Measurements from ENCODE around the gene ZNF783. TPM values are rescaled to one million over a fixed set of nuclear protein-coding genes. Genes with fewer than 3 reads are reported as not detected.

ZNF783 gene
- total and polyA plus RNA-seq, 9 of the 15 experiments (the other 6 are each of a cell fraction or from before 2014, with no cell fraction given) = 0.66 to 11.2 (median 5.4) TPM

DNA sequence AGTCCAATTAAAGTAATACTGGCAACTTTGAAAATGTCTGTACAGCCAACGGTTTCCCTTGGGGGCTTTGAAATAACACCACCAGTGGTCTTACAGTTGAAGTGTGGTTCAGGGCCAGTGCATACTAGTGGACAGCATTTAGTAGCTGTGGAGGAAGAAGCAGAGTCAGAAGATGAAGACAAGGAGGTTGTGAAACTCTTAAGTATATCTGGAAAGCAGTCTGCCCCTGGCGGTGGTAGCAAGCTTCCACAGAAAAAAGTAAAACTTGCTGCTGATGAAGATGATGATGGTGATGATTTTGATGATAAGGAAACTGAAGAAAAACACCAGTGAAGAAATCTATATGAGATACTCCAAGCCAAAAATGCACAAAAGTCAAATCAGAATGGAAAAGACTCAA lies 72.2 kb downstream of the ZNF783 start:
- CTCF ChIA-PET (ENCODE audit: low intra/inter-chr PET ratio) = no interaction called here
- BruUV-seq (replicated peaks) = no TSS peak
- whole genome bisulfite sequencing (ENCODE audit: insufficient coverage, low coverage, missing lambda C conversion rate) = 7% methylated on average over 2 of the region's 2 CpGs

More for the DNA sequence above, 72.2 kb downstream of the ZNF783 start:
- intact Hi-C loops (cut with micrococcal nuclease) = no loop called here
- no peaks in the 10 kb centered on the region for H3K4me1 ChIP-seq (replicated peaks in 1 of 2; ENCODE audit: control insufficient read depth in 2 of 2, insufficient read depth in 2 of 2, low read length in 2 of 2)
- DNase-seq (ENCODE audit: extremely low read depth in 1 of 4, low spot score in 3 of 4) (no peak), FAIRE-seq (no peak), ATAC-seq (no peak)
- H3K4me2 ChIP-seq (ENCODE audit: insufficient read depth, low read length) = no peak overlapping the region
- no peaks in the 10 kb centered on the region for H3K9me3 ChIP-seq (replicated peaks; ENCODE audit: control insufficient read depth, insufficient read depth, low read depth, low read length)
- H4K20me1 ChIP-seq (replicated peaks; ENCODE audit: control insufficient read depth, insufficient read depth, low read length) = no peaks in the 10 kb centered on the region
- TF ChIP-seq CEBPG (CRISPR knock-in tag; IDR thresholded peaks at IDR 0.05) (no peak), CEBPG (tag; conservative IDR thresholded peaks at IDR 0.05 in 1 of 2, IDR thresholded peaks at IDR 0.05 in 1 of 2) (0 out of 4 replicates have a peak, but pooled peaks of 1 of the 2 experiments have one; percentile 20), GTF2A2 (tag; IDR thresholded peaks at IDR 0.05) (no peak), ZNF445 (CRISPR knock-in tag; IDR thresholded peaks at IDR 0.05; ENCODE audit: low read depth) (no peak), CEBPB (tag; IDR thresholded peaks at IDR 0.05) (peak; percentile 52)
- TF ChIP-seq, protein P1, sequence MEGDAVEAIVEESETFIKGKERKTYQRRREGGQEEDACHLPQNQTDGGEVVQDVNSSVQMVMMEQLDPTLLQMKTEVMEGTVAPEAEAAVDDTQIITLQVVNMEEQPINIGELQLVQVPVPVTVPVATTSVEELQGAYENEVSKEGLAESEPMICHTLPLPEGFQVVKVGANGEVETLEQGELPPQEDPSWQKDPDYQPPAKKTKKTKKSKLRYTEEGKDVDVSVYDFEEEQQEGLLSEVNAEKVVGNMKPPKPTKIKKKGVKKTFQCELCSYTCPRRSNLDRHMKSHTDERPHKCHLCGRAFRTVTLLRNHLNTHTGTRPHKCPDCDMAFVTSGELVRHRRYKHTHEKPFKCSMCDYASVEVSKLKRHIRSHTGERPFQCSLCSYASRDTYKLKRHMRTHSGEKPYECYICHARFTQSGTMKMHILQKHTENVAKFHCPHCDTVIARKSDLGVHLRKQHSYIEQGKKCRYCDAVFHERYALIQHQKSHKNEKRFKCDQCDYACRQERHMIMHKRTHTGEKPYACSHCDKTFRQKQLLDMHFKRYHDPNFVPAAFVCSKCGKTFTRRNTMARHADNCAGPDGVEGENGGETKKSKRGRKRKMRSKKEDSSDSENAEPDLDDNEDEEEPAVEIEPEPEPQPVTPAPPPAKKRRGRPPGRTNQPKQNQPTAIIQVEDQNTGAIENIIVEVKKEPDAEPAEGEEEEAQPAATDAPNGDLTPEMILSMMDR (IDR thresholded peaks at IDR 0.05 in 2 of 3, conservative IDR thresholded peaks at IDR 0.05 in 1 of 3; ENCODE audit: insufficient read depth in 2 of 3, low read depth in 1 of 3, low read length in 3 of 3) = peak in 1 of 3 experiments; percentile 20; a peak in 1 of 6 replicates
- no peak overlapping the region for H3K4me3 ChIP-seq
- in situ Hi-C loops (cut with MboI) = no loop called here
- no peaks in the 10 kb centered on the region; a peak in 1 of 5 replicates for H3K27me3 ChIP-seq (ENCODE audit: control insufficient read depth in 2 of 2, insufficient read depth in 2 of 2, low read length in 2 of 2)
- H3K36me3 ChIP-seq (ENCODE audit: control insufficient read depth, insufficient read depth, low read length) = no peaks in the 10 kb centered on the region
- H3K79me2 ChIP-seq (ENCODE audit: control insufficient read depth, insufficient read depth, low read length) = no peaks in the 10 kb centered on the region
- no peaks in the 10 kb centered on the region for H3K9me1 ChIP-seq (ENCODE audit: control insufficient read depth, insufficient read depth, low read length)
- H3K9ac ChIP-seq (ENCODE audit: insufficient read depth in 1 of 2, low read depth in 2 of 2, low read length in 2 of 2) = no peak overlapping the region
- POLR2A ChIA-PET = interaction anchor here (1.2 kb wide), 1 partner anchor 24 kb away, joined by 3 read pairs; no protein-coding TSS in a partner anchor
- no peak overlapping the region for H2AFZ ChIP-seq (ENCODE audit: low read depth, low read length)
- no peak overlapping the region for H3K27ac ChIP-seq (ENCODE audit: extremely low read depth, low read depth, low read length)

Small RNA genes within 50 kb of the gene (small RNA-seq; reads per million reads assigned to genes)
- gene AC004941.2 = 0.18 reads per million

Other genes starting within 250 kb of the ZNF783 start
Only the 7 nearest of the 8 such genes appear.
- 158 and 178 TPM in 2 replicates for gene PDIA4, start 233.7 kb upstream of the ZNF783 start, total RNA-seq (2014; rRNA removed)
- 82.7 and 91.5 TPM in 2 replicates for gene PDIA4, start 233.7 kb upstream of the ZNF783 start, total RNA-seq (2014; rRNA removed; fragmentation: Illumina TruSeq; extraction: Trizol)
- gene PDIA4, start 233.7 kb upstream of the ZNF783 start, total RNA-seq (2015; rRNA removed; fragmentation: Illumina TruSeq; extraction: Trizol) = 136 TPM in 2 replicates
- gene PDIA4, start 233.7 kb upstream of the ZNF783 start, total RNA-seq (2021) = 159 and 161 TPM in 2 replicates
- 146 and 186 TPM in 2 replicates for gene PDIA4, start 233.7 kb upstream of the ZNF783 start, polyA plus RNA-seq (2011; rRNA removed)
- 143 and 175 TPM in 2 replicates for gene PDIA4, start 233.7 kb upstream of the ZNF783 start, polyA plus RNA-seq (2014; fragmentation: Illumina TruSeq; extraction: Trizol)
- 10 to 100 TPM in 1 of 2 experiments, 1 to 10 TPM in 1; 9.1 to 14.5 TPM for gene PDIA4, start 233.7 kb upstream of the ZNF783 start, polyA plus RNA-seq (2014; fragmentation: Nextera tagmentation; extraction: Ambion mirVana)
- 155 and 171 TPM in 2 replicates for gene PDIA4, start 233.7 kb upstream of the ZNF783 start, polyA plus RNA-seq (2014; rRNA removed)
- gene ZNF786, start 171.5 kb upstream of the ZNF783 start, total RNA-seq (2014; rRNA removed) = 5.4 and 5.6 TPM in 2 replicates
- gene ZNF786, start 171.5 kb upstream of the ZNF783 start, total RNA-seq (2014; rRNA removed; fragmentation: Illumina TruSeq; extraction: Trizol) = 1.8 and 2.2 TPM in 2 replicates
- gene ZNF786, start 171.5 kb upstream of the ZNF783 start, total RNA-seq (2015; rRNA removed; fragmentation: Illumina TruSeq; extraction: Trizol) = 3.6 and 3.9 TPM in 2 replicates
- gene ZNF786, start 171.5 kb upstream of the ZNF783 start, total RNA-seq (2021) = 4.0 and 4.6 TPM in 2 replicates
- gene ZNF786, start 171.5 kb upstream of the ZNF783 start, polyA plus RNA-seq (2011; rRNA removed) = 2.6 and 3.0 TPM in 2 replicates
- gene ZNF786, start 171.5 kb upstream of the ZNF783 start, polyA plus RNA-seq (2014; fragmentation: Illumina TruSeq; extraction: Trizol) = 2.3 and 2.9 TPM in 2 replicates
- gene ZNF786, start 171.5 kb upstream of the ZNF783 start, polyA plus RNA-seq (2014; fragmentation: Nextera tagmentation; extraction: Ambion mirVana) = under 1 TPM; 0.31 to 0.49 TPM
- gene ZNF786, start 171.5 kb upstream of the ZNF783 start, polyA plus RNA-seq (2014; rRNA removed) = 3.1 and 3.2 TPM in 2 replicates
- 0.37 and 0.59 TPM in 2 replicates for gene ZNF425, start 135.9 kb upstream of the ZNF783 start, total RNA-seq (2014; rRNA removed)
- gene ZNF425, start 135.9 kb upstream of the ZNF783 start, total RNA-seq (2014; rRNA removed; fragmentation: Illumina TruSeq; extraction: Trizol) = 0.36 and 0.48 TPM in 2 replicates
- 0.80 and 0.87 TPM in 2 replicates for gene ZNF425, start 135.9 kb upstream of the ZNF783 start, total RNA-seq (2015; rRNA removed; fragmentation: Illumina TruSeq; extraction: Trizol)
- gene ZNF425, start 135.9 kb upstream of the ZNF783 start, total RNA-seq (2021) = 0.49 and 0.66 TPM in 2 replicates
- 0.54 and 0.79 TPM in 2 replicates for gene ZNF425, start 135.9 kb upstream of the ZNF783 start, polyA plus RNA-seq (2011; rRNA removed)
- 0.36 and 0.83 TPM in 2 replicates for gene ZNF425, start 135.9 kb upstream of the ZNF783 start, polyA plus RNA-seq (2014; fragmentation: Illumina TruSeq; extraction: Trizol)
- under 1 TPM; 0.03 to 0.31 TPM for gene ZNF425, start 135.9 kb upstream of the ZNF783 start, polyA plus RNA-seq (2014; fragmentation: Nextera tagmentation; extraction: Ambion mirVana)
- gene ZNF425, start 135.9 kb upstream of the ZNF783 start, polyA plus RNA-seq (2014; rRNA removed) = 0.65 and 0.89 TPM in 2 replicates
- 10.4 and 15.0 TPM in 2 replicates for gene ZNF398, start 114.7 kb upstream of the ZNF783 start, total RNA-seq (2014; rRNA removed)
- 10.8 and 12.3 TPM in 2 replicates for gene ZNF398, start 114.7 kb upstream of the ZNF783 start, total RNA-seq (2014; rRNA removed; fragmentation: Illumina TruSeq; extraction: Trizol)
- gene ZNF398, start 114.7 kb upstream of the ZNF783 start, total RNA-seq (2015; rRNA removed; fragmentation: Illumina TruSeq; extraction: Trizol) = 14.3 and 14.7 TPM in 2 replicates
- gene ZNF398, start 114.7 kb upstream of the ZNF783 start, total RNA-seq (2021) = 17.1 and 18.6 TPM in 2 replicates
- 8.2 and 14.7 TPM in 2 replicates for gene ZNF398, start 114.7 kb upstream of the ZNF783 start, polyA plus RNA-seq (2011; rRNA removed)
- 10.8 and 10.9 TPM in 2 replicates for gene ZNF398, start 114.7 kb upstream of the ZNF783 start, polyA plus RNA-seq (2014; fragmentation: Illumina TruSeq; extraction: Trizol)
- gene ZNF398, start 114.7 kb upstream of the ZNF783 start, polyA plus RNA-seq (2014; fragmentation: Nextera tagmentation; extraction: Ambion mirVana) = 1 to 10 TPM; 4.0 to 4.4 TPM
- 8.2 and 8.8 TPM in 2 replicates for gene ZNF398, start 114.7 kb upstream of the ZNF783 start, polyA plus RNA-seq (2014; rRNA removed)
- 32.7 and 38.1 TPM in 2 replicates for gene ZNF282, start 66.7 kb upstream of the ZNF783 start, total RNA-seq (2014; rRNA removed)
- 11.2 and 13.2 TPM in 2 replicates for gene ZNF282, start 66.7 kb upstream of the ZNF783 start, total RNA-seq (2014; rRNA removed; fragmentation: Illumina TruSeq; extraction: Trizol)
- gene ZNF282, start 66.7 kb upstream of the ZNF783 start, total RNA-seq (2015; rRNA removed; fragmentation: Illumina TruSeq; extraction: Trizol) = 19.0 and 20.0 TPM in 2 replicates
- 54.6 and 58.6 TPM in 2 replicates for gene ZNF282, start 66.7 kb upstream of the ZNF783 start, total RNA-seq (2021)
- 13.2 and 23.4 TPM in 2 replicates for gene ZNF282, start 66.7 kb upstream of the ZNF783 start, polyA plus RNA-seq (2011; rRNA removed)
- gene ZNF282, start 66.7 kb upstream of the ZNF783 start, polyA plus RNA-seq (2014; fragmentation: Illumina TruSeq; extraction: Trizol) = 17.4 and 25.2 TPM in 2 replicates
- 1 to 10 TPM in 1 of 2 experiments, under 1 TPM in 1; 0.76 to 1.3 TPM for gene ZNF282, start 66.7 kb upstream of the ZNF783 start, polyA plus RNA-seq (2014; fragmentation: Nextera tagmentation; extraction: Ambion mirVana)
- gene ZNF282, start 66.7 kb upstream of the ZNF783 start, polyA plus RNA-seq (2014; rRNA removed) = 25.5 and 37.8 TPM in 2 replicates
- 10.2 and 10.7 TPM in 2 replicates for gene ZNF212, start 22.5 kb upstream of the ZNF783 start, total RNA-seq (2014; rRNA removed)
- 6.5 and 7.1 TPM in 2 replicates for gene ZNF212, start 22.5 kb upstream of the ZNF783 start, total RNA-seq (2014; rRNA removed; fragmentation: Illumina TruSeq; extraction: Trizol)
- gene ZNF212, start 22.5 kb upstream of the ZNF783 start, total RNA-seq (2015; rRNA removed; fragmentation: Illumina TruSeq; extraction: Trizol) = 5.6 and 6.3 TPM in 2 replicates
- gene ZNF212, start 22.5 kb upstream of the ZNF783 start, total RNA-seq (2021) = 18.0 and 21.4 TPM in 2 replicates
- 7.2 and 13.3 TPM in 2 replicates for gene ZNF212, start 22.5 kb upstream of the ZNF783 start, polyA plus RNA-seq (2011; rRNA removed)
- gene ZNF212, start 22.5 kb upstream of the ZNF783 start, polyA plus RNA-seq (2014; fragmentation: Illumina TruSeq; extraction: Trizol) = 11.2 and 14.2 TPM in 2 replicates
- gene ZNF212, start 22.5 kb upstream of the ZNF783 start, polyA plus RNA-seq (2014; fragmentation: Nextera tagmentation; extraction: Ambion mirVana) = 1 to 10 TPM; 1.8 to 1.9 TPM
- 11.6 and 14.1 TPM in 2 replicates for gene ZNF212, start 22.5 kb upstream of the ZNF783 start, polyA plus RNA-seq (2014; rRNA removed)
- gene ZNF777, start 198.9 kb downstream of the ZNF783 start, total RNA-seq (2014; rRNA removed) = 17.8 and 19.8 TPM in 2 replicates
- 5.5 and 7.0 TPM in 2 replicates for gene ZNF777, start 198.9 kb downstream of the ZNF783 start, total RNA-seq (2014; rRNA removed; fragmentation: Illumina TruSeq; extraction: Trizol)
- 9.0 and 10.6 TPM in 2 replicates for gene ZNF777, start 198.9 kb downstream of the ZNF783 start, total RNA-seq (2015; rRNA removed; fragmentation: Illumina TruSeq; extraction: Trizol)
- gene ZNF777, start 198.9 kb downstream of the ZNF783 start, total RNA-seq (2021) = 29.3 and 32.6 TPM in 2 replicates
- 5.5 and 7.8 TPM in 2 replicates for gene ZNF777, start 198.9 kb downstream of the ZNF783 start, polyA plus RNA-seq (2011; rRNA removed)
- 17.5 and 18.8 TPM in 2 replicates for gene ZNF777, start 198.9 kb downstream of the ZNF783 start, polyA plus RNA-seq (2014; fragmentation: Illumina TruSeq; extraction: Trizol)
- under 1 TPM; 0.11 to 0.13 TPM for gene ZNF777, start 198.9 kb downstream of the ZNF783 start, polyA plus RNA-seq (2014; fragmentation: Nextera tagmentation; extraction: Ambion mirVana)
- gene ZNF777, start 198.9 kb downstream of the ZNF783 start, polyA plus RNA-seq (2014; rRNA removed) = 15.0 and 17.5 TPM in 2 replicates